Fibroblast of lung (primary cell): ENCODE data around the gene OLIG1. TPM values are rescaled to one million over a fixed set of nuclear protein-coding genes. Genes with fewer than 3 reads are reported as not detected.

ENCODE experiments used
- DNase-seq, 2 donors: peaks; one replicate each; pipeline versions ENCODE4 v3.0.0 to v3.0.0-alpha.2; 2010; ENCODE audit warnings: low read depth in 2 of 2
- H2AFZ ChIP-seq: 2 replicates; pipeline ENCODE4 v1.5.1; 2012; ENCODE audit warnings: low read length, control low read depth, inconsistent platforms
- H3K27ac ChIP-seq: 2 replicates; pipeline ENCODE4 v1.5.1; 2011; ENCODE audit warnings: low read length, control low read depth; ENCODE audit not compliant: insufficient read depth
- H3K27me3 ChIP-seq: 2 replicates; pipeline ENCODE4 v1.5.1; 2011; ENCODE audit warnings: mild to moderate bottlenecking, low read length; ENCODE audit not compliant: control insufficient read depth, insufficient read depth
- H3K36me3 ChIP-seq: 2 replicates; pipeline ENCODE4 v1.5.1; 2011; ENCODE audit warnings: low read length; ENCODE audit not compliant: control insufficient read depth, insufficient read depth
- H3K4me1 ChIP-seq: 2 replicates; pipeline ENCODE4 v1.5.1; 2011; ENCODE audit warnings: low read length; ENCODE audit not compliant: control insufficient read depth, insufficient read depth; ENCODE audit errors: extremely low read depth
- H3K4me2 ChIP-seq: 2 replicates; pipeline ENCODE4 v1.5.1; 2011; ENCODE audit warnings: low read length, control low read depth; ENCODE audit not compliant: insufficient read depth; ENCODE audit errors: extremely low read depth
- H3K4me3 ChIP-seq, 4 experiments: fragments of 200-600 bp in 1 of 4; sonication (generic) in 1 of 4; replicated peaks in 1 of 4; 2 replicates each; pipeline ENCODE4 v1.5.1; 2011 to 2016; ENCODE audit warnings: low read length in 4 of 4, low read depth in 3 of 4, mild to moderate bottlenecking in 3 of 4, control low read depth in 2 of 4, inconsistent platforms in 1 of 4, mixed read lengths in 1 of 4; ENCODE audit not compliant: insufficient read depth in 1 of 4; ENCODE audit errors: control extremely low read depth in 1 of 4
- H3K79me2 ChIP-seq: 2 replicates; pipeline ENCODE4 v1.5.1; 2012; ENCODE audit warnings: mild to moderate bottlenecking, low read length, inconsistent platforms; ENCODE audit not compliant: control insufficient read depth, insufficient read depth
- H3K9ac ChIP-seq: 2 replicates; pipeline ENCODE4 v1.5.1; 2011; ENCODE audit warnings: mild to moderate bottlenecking, low read length, control low read depth; ENCODE audit not compliant: insufficient read depth
- H3K9me3 ChIP-seq: 2 replicates; pipeline ENCODE4 v1.5.1; 2012; ENCODE audit warnings: low read depth, low read length; ENCODE audit not compliant: control insufficient read depth, insufficient read depth
- H4K20me1 ChIP-seq: 2 replicates; pipeline ENCODE4 v1.5.1; 2011; ENCODE audit warnings: low read length; ENCODE audit not compliant: control insufficient read depth, insufficient read depth; ENCODE audit errors: extremely low read depth
- EZH2 ChIP-seq: IDR thresholded peaks from 2 replicates; pipeline ENCODE4 v1.5.1; 2012; ENCODE audit warnings: low read length, control low read depth, mild to moderate bottlenecking; ENCODE audit errors: missing control alignments
- polyA plus RNA-seq, 2 donors: library from polyadenylated mRNA; depleted of rRNA in 1 of 2; stranded (reverse) in 1 of 2; unstranded in 1 of 2; fragments of >200 nt; gene quantifications; 2 replicates each; pipeline ENCODE4 v1.2.1, GENCODE V29; 2011 to 2012; ENCODE audit warnings: missing spikeins in 1 of 2
- total RNA-seq: library from RNA; depleted of rRNA; stranded (reverse); fragments of >200 nt; gene quantifications from 2 replicates; pipeline ENCODE4 v1.2.1, GENCODE V29; 2014
- TF ChIP-seq, protein P1 (sequence below), 2 donors: IDR thresholded peaks in 1 of 2; conservative IDR thresholded peaks in 1 of 2; 1 replicate in 1 of 2; 2 replicates in 1 of 2; pipeline ENCODE4 v1.5.1; 2011 to 2012; ENCODE audit warnings: low read length in 2 of 2, control low read depth in 1 of 2, inconsistent platforms in 1 of 2, low read depth in 1 of 2, mild to moderate bottlenecking in 1 of 2

Gene OLIG1
- total and polyA plus RNA-seq, 2 donors (not counting 1 experiment from before 2014, with no cell fraction given) = not detected

DNA sequence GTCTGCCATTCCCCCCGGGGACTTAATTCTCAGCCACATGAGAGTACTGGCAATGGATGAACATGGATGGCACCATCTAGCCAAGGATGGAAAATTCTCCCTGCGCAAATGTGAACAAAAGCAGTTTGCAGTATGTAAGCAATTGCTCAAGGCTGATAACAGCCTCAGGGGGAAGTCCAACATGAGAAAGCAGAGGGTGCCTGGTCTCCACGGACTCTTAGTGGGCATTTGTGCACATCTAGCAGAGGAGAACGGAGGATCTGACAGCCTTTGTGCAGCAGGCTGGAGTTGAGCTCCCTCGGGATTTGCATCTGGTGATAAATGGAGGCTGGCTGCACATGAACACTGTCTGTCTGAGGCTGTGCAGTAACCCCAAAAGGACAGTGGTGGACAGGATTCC, 13.9 kb upstream of the OLIG1 start:
- peaks cover 24% of the 10 kb centered on the region for H3K27me3 ChIP-seq
- H3K36me3 ChIP-seq = no peaks in the 10 kb centered on the region
- H3K4me2 ChIP-seq = no peak overlapping the region
- no peaks in the 10 kb centered on the region for H3K9me3 ChIP-seq
- DNase-seq = no peak
- no peak overlapping the region for H3K27ac ChIP-seq
- H3K4me3 ChIP-seq = no peak overlapping the region
- no peaks in the 10 kb centered on the region for H3K79me2 ChIP-seq
- H2AFZ ChIP-seq = no peak overlapping the region
- no peaks in the 10 kb centered on the region for H4K20me1 ChIP-seq
- TF ChIP-seq EZH2 = no peak
- TF ChIP-seq, protein P1, sequence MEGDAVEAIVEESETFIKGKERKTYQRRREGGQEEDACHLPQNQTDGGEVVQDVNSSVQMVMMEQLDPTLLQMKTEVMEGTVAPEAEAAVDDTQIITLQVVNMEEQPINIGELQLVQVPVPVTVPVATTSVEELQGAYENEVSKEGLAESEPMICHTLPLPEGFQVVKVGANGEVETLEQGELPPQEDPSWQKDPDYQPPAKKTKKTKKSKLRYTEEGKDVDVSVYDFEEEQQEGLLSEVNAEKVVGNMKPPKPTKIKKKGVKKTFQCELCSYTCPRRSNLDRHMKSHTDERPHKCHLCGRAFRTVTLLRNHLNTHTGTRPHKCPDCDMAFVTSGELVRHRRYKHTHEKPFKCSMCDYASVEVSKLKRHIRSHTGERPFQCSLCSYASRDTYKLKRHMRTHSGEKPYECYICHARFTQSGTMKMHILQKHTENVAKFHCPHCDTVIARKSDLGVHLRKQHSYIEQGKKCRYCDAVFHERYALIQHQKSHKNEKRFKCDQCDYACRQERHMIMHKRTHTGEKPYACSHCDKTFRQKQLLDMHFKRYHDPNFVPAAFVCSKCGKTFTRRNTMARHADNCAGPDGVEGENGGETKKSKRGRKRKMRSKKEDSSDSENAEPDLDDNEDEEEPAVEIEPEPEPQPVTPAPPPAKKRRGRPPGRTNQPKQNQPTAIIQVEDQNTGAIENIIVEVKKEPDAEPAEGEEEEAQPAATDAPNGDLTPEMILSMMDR (conservative IDR thresholded peaks at IDR 0.05 in 1 of 2, IDR thresholded peaks at IDR 0.05 in 1 of 2; ENCODE audit: low read depth in 1 of 2, low read length in 2 of 2) = no peak
- H3K9ac ChIP-seq = no peak overlapping the region
- no peaks in the 10 kb centered on the region for H3K4me1 ChIP-seq

DNA sequence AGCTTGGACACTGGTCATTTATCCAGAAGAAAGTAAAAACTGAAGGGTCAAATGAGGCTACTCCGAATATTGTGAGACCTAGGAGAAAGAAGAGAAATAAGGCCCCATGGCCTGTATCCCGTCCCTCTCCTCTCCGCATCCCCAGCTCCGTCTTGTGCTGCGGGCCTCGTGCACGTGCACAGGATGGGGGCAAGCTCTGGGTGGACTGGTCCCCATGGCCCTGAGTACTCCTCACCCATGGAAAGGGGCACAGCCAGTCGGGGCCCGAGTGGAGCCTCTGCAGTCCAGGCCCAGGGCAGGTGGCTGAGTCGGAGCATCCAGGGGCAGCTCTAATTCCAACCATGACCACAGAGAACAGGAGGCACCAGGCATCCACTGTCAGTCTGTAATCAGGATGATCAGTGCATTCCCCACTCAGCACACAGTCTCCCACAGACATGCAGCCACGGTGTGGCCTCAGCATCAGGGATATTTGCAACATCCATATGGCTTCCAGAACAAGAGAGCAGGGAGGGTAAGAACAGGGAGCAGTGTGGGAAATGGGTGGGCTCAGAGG, 12.5 kb upstream of the OLIG1 start:
- Histone ChIP-seq H3K4me1 (no peaks in the 10 kb centered on the region), H3K27ac (no peak overlapping the region), H3K4me3 (no peak overlapping the region), H2AFZ (no peak overlapping the region), H4K20me1 (no peaks in the 10 kb centered on the region), H3K36me3 (no peaks in the 10 kb centered on the region), H3K4me2 (no peak overlapping the region), H3K9ac (no peak overlapping the region), H3K27me3 (peaks cover 21% of the 10 kb centered on the region), H3K79me2 (no peaks in the 10 kb centered on the region), H3K9me3 (no peaks in the 10 kb centered on the region)
- no peak for DNase-seq
- TF ChIP-seq EZH2 = no peak
- TF ChIP-seq, protein P1 (conservative IDR thresholded peaks at IDR 0.05 in 1 of 2, IDR thresholded peaks at IDR 0.05 in 1 of 2; ENCODE audit: low read depth in 1 of 2, low read length in 2 of 2) = no peak

DNA sequence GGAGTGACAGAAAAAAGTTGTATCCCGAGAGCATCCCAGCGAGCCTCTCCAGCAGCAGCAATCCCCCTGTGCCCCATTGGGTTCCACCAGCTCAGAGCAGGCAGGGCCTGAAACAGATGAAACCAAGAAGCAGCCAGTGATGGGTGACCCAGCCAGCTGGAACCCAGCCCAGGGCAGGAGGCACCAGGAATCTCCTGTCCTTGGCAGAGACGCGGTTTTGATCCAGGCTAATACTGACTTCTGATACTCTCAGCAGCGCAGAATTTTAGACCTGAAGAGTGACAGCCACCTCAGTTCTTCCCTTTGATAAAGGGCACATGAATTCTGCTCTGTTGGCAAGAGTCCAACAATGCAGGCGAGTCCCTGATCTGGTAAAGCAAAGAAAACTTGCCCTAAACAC, 11.4 kb upstream of the OLIG1 start:
- DNase-seq = no peak
- no peak overlapping the region for H3K27ac ChIP-seq
- no peaks in the 10 kb centered on the region for H3K4me1 ChIP-seq
- H2AFZ ChIP-seq = no peak overlapping the region
- no peak overlapping the region for H3K9ac ChIP-seq
- no peaks in the 10 kb centered on the region for H4K20me1 ChIP-seq
- TF ChIP-seq, protein P1 (conservative IDR thresholded peaks at IDR 0.05 in 1 of 2, IDR thresholded peaks at IDR 0.05 in 1 of 2; ENCODE audit: low read depth in 1 of 2, low read length in 2 of 2) = no peak
- no peaks in the 10 kb centered on the region for H3K79me2 ChIP-seq
- H3K9me3 ChIP-seq = no peaks in the 10 kb centered on the region
- H3K4me2 ChIP-seq = no peak overlapping the region
- H3K4me3 ChIP-seq = no peak overlapping the region
- no peaks in the 10 kb centered on the region for H3K36me3 ChIP-seq
- H3K27me3 ChIP-seq = peaks cover 22% of the 10 kb centered on the region
